H9 (cell line): ENCODE results near the gene INPP5B. TPM values are rescaled to one million over a fixed set of nuclear protein-coding genes. Genes with fewer than 3 reads are reported as not detected.

Experiments used
- DNase-seq: peaks from one replicate; pipeline ENCODE4 v3.0.0-alpha.2; 2017
- H2AFZ ChIP-seq: one replicate; pipeline ENCODE4 v1.6.1; 2013; ENCODE audit warnings: mild to moderate bottlenecking, low read length, control low read depth, moderate library complexity
- H2AK5ac ChIP-seq: 2 replicates; pipeline ENCODE4 v1.6.1; 2013; ENCODE audit warnings: low read length, control low read depth, mixed read lengths; ENCODE audit not compliant: insufficient read length
- H2BK120ac ChIP-seq: one replicate; pipeline ENCODE4 v1.6.1; 2013; ENCODE audit warnings: low read depth, mild to moderate bottlenecking, low read length, control low read depth, inconsistent platforms; ENCODE audit not compliant: poor library complexity, severe bottlenecking
- H2BK12ac ChIP-seq: 2 replicates; pipeline ENCODE4 v1.6.1; 2013; ENCODE audit warnings: low read length, control low read depth, mixed read lengths, low read depth; ENCODE audit not compliant: insufficient read length
- H2BK15ac ChIP-seq: 2 replicates; pipeline ENCODE4 v1.6.1; 2013; ENCODE audit warnings: low read depth, low read length, control low read depth
- H2BK20ac ChIP-seq: one replicate; pipeline ENCODE4 v1.6.1; 2013; ENCODE audit warnings: low read depth, mild to moderate bottlenecking, low read length, control low read depth, inconsistent platforms; ENCODE audit not compliant: poor library complexity, severe bottlenecking
- H2BK5ac ChIP-seq: 2 replicates; pipeline ENCODE4 v1.6.1; 2013; ENCODE audit warnings: low read length, control low read depth, mixed read lengths; ENCODE audit not compliant: insufficient read length
- H3K14ac ChIP-seq: 2 replicates; pipeline ENCODE4 v1.6.1; 2013; ENCODE audit warnings: low read length, control low read depth; ENCODE audit not compliant: insufficient read depth
- H3K18ac ChIP-seq: 2 replicates; pipeline ENCODE4 v1.6.1; 2013; ENCODE audit warnings: low read depth, mild to moderate bottlenecking, mixed read lengths, low read length, control low read depth; ENCODE audit not compliant: insufficient read length
- H3K23ac ChIP-seq: 2 replicates; pipeline ENCODE4 v1.6.1; 2013; ENCODE audit warnings: low read length, control low read depth, mixed read lengths, low read depth; ENCODE audit not compliant: insufficient read length
- H3K23me2 ChIP-seq: 2 replicates; pipeline ENCODE4 v1.6.1; 2013; ENCODE audit warnings: low read depth, mild to moderate bottlenecking, mixed read lengths, low read length, control low read depth; ENCODE audit not compliant: insufficient read length, poor library complexity, severe bottlenecking
- H3K27ac ChIP-seq: 2 replicates; pipeline ENCODE4 v1.5.1; 2013; ENCODE audit warnings: low read length, control low read depth, mixed read lengths, low read depth; ENCODE audit not compliant: insufficient read length
- H3K27me3 ChIP-seq: 2 replicates; pipeline ENCODE4 v1.6.1; 2013; ENCODE audit warnings: low read length, control low read depth, inconsistent platforms; ENCODE audit not compliant: insufficient read depth
- H3K4ac ChIP-seq: 2 replicates; pipeline ENCODE4 v1.6.1; 2013; ENCODE audit warnings: low read depth, mild to moderate bottlenecking, control low read depth, inconsistent platforms, low read length, moderate library complexity
- H3K4me1 ChIP-seq: 2 replicates; pipeline ENCODE4 v1.6.1; 2013; ENCODE audit warnings: low read length, control low read depth, inconsistent platforms; ENCODE audit not compliant: insufficient read depth
- H3K4me2 ChIP-seq: 2 replicates; pipeline ENCODE4 v1.6.1; 2013; ENCODE audit warnings: low read length, control low read depth, mixed read lengths; ENCODE audit not compliant: insufficient read length, insufficient read depth
- H3K56ac ChIP-seq: 2 replicates; pipeline ENCODE4 v1.6.1; 2013; ENCODE audit warnings: low read depth, mild to moderate bottlenecking, mixed read lengths, low read length, control low read depth; ENCODE audit not compliant: insufficient read length
- H3K79me1 ChIP-seq: 2 replicates; pipeline ENCODE4 v1.6.1; 2013; ENCODE audit warnings: low read depth, mild to moderate bottlenecking, moderate library complexity, low read length, control low read depth, inconsistent platforms; ENCODE audit not compliant: insufficient read depth, poor library complexity, severe bottlenecking
- H3K79me2 ChIP-seq: 2 replicates; pipeline ENCODE4 v1.6.1; 2013; ENCODE audit warnings: low read length, control low read depth, inconsistent platforms; ENCODE audit not compliant: insufficient read depth
- H3K9ac ChIP-seq: 2 replicates; pipeline ENCODE4 v1.6.1; 2013; ENCODE audit warnings: low read length, control low read depth, mixed read lengths; ENCODE audit not compliant: insufficient read length; ENCODE audit errors: extremely low read depth
- H3K9me3 ChIP-seq: one replicate; pipeline ENCODE4 v1.6.1; 2013; ENCODE audit warnings: low read depth, low read length, inconsistent platforms; ENCODE audit not compliant: control insufficient read depth
- H3T11ph ChIP-seq: one replicate; pipeline ENCODE4 v1.6.1; 2013; ENCODE audit warnings: mild to moderate bottlenecking, low read length, control low read depth, inconsistent platforms
- H4K20me1 ChIP-seq: one replicate; pipeline ENCODE4 v1.6.1; 2013; ENCODE audit not compliant: control insufficient read depth, insufficient read length, insufficient read depth
- H4K5ac ChIP-seq: 2 replicates; pipeline ENCODE4 v1.6.1; 2013; ENCODE audit warnings: low read depth, mild to moderate bottlenecking, mixed read lengths, low read length, control low read depth; ENCODE audit not compliant: insufficient read length
- H4K8ac ChIP-seq: replicated peaks from 2 replicates; pipeline ENCODE4 v1.6.1; 2013; ENCODE audit warnings: low read length, control low read depth, mixed read lengths, low read depth; ENCODE audit not compliant: insufficient read length
- H4K91ac ChIP-seq: 2 replicates; pipeline ENCODE4 v1.6.1; 2013; ENCODE audit warnings: low read depth, mild to moderate bottlenecking, moderate library complexity, mixed read lengths, low read length, control low read depth; ENCODE audit not compliant: insufficient read length
- H3K27ac Mint-ChIP-seq, 3 experiments: 2 replicates in 2 of 3; 3 replicates in 1 of 3; pipeline ENCODE4 v1.8.0; 2020 to 2021; ENCODE audit warnings: mixed read lengths in 3 of 3, mild to moderate bottlenecking in 1 of 3, moderate library complexity in 1 of 3
- H3K27me3 Mint-ChIP-seq: 2 replicates; pipeline ENCODE4 v1.8.0; 2021; ENCODE audit warnings: low read depth, mild to moderate bottlenecking, moderate library complexity, mixed read lengths
- H3K36me3 Mint-ChIP-seq, 3 experiments: 2 replicates in 2 of 3; 3 replicates in 1 of 3; pipeline ENCODE4 v1.8.0; 2020 to 2021; ENCODE audit warnings: low read depth in 3 of 3, mixed read lengths in 3 of 3; ENCODE audit not compliant: insufficient read depth in 1 of 3
- H3K4me1 Mint-ChIP-seq, 2 experiments: 2 replicates each; pipeline ENCODE4 v1.8.0; 2020; ENCODE audit warnings: mixed read lengths in 2 of 2
- H3K4me3 Mint-ChIP-seq, 2 experiments: 2 replicates in 1 of 2; 3 replicates in 1 of 2; pipeline ENCODE4 v1.8.0; 2020 to 2021; ENCODE audit warnings: mild to moderate bottlenecking in 2 of 2, mixed read lengths in 2 of 2, moderate library complexity in 1 of 2
- H3K9me3 Mint-ChIP-seq, 2 experiments: 2 replicates in 1 of 2; 3 replicates in 1 of 2; pipeline ENCODE4 v1.8.0; 2020; ENCODE audit warnings: mild to moderate bottlenecking in 2 of 2, mixed read lengths in 2 of 2, moderate library complexity in 1 of 2
- WGBS: extraction: QIAGEN DNeasy Blood & Tissue Kit; methylation state at CpG from one replicate; pipeline ENCODE4 v1.1.7; 2013; ENCODE audit warnings: missing lambda C conversion rate, low lambda C conversion rate, mixed read lengths; ENCODE audit not compliant: insufficient read length; ENCODE audit errors: extremely low coverage; 5-methylcytosine and 5-hydroxymethylcytosine counted together
- total RNA-seq: library from RNA; stranded (reverse); gene quantifications from 2 replicates; pipeline ENCODE4 v1.2.1, GENCODE V29; 2021
- TF ChIP-seq, protein P1 (sequence below): fragments of 200-600 bp; sonication (generic); conservative IDR thresholded peaks from 3 replicates; pipeline ENCODE4 v1.8.0; 2021; ENCODE audit warnings: antibody characterized with exemption, mild to moderate bottlenecking

INPP5B gene
- total RNA-seq, 1 experiment from 2014 or later = 28.2 TPM

DNA sequence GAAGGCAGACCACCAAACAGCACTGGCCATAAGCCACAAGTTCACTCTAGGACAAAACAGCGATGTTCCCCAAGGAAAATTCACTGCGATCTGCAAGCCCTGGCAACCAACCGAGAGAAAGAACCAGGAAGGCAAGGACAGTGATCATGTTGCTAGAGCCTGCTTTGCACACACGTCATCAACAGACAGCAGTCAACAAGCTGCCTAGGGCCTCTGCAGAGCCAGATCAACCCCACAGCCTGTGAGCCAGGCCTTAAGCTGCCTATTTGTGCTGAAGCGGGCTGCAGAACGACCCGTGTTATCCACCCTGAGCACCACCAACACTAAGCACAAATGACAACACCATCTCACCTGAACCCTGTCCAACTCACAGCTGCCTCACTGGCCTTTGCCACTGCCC, 132.6 kb downstream of the INPP5B start:
- Histone ChIP-seq H4K20me1 (no peaks in the 10 kb centered on the region), H3K23me2 (no peaks in the 10 kb centered on the region), H2BK120ac (no peak overlapping the region), H3T11ph (no peak overlapping the region), H3K23ac (no peak overlapping the region), H3K14ac (no peak overlapping the region), H4K8ac (no peak overlapping the region), H2AK5ac (no peak overlapping the region), H2BK15ac (no peak overlapping the region), H2AFZ (no peak overlapping the region), H2BK5ac (no peak overlapping the region), H3K27me3 (no peaks in the 10 kb centered on the region), H3K4ac (no peak overlapping the region), H3K18ac (no peak overlapping the region), H4K5ac (no peak overlapping the region), H4K91ac (no peak overlapping the region), H3K4me1 (no peaks in the 10 kb centered on the region), H3K79me1 (no peaks in the 10 kb centered on the region), H3K27ac (no peak overlapping the region), H3K9me3 (no peaks in the 10 kb centered on the region), H3K79me2 (no peaks in the 10 kb centered on the region), H3K56ac (no peak overlapping the region), H2BK20ac (no peak overlapping the region), H2BK12ac (no peak overlapping the region), H3K9ac (no peak overlapping the region), H3K4me2 (no peak overlapping the region)
- H3K27ac Mint-ChIP-seq = peak overlapping the region in 2 of 3 experiments; percentile 15 to 61; a peak in 2 of 7 replicates
- DNase-seq = no peak
- TF ChIP-seq, protein P1, sequence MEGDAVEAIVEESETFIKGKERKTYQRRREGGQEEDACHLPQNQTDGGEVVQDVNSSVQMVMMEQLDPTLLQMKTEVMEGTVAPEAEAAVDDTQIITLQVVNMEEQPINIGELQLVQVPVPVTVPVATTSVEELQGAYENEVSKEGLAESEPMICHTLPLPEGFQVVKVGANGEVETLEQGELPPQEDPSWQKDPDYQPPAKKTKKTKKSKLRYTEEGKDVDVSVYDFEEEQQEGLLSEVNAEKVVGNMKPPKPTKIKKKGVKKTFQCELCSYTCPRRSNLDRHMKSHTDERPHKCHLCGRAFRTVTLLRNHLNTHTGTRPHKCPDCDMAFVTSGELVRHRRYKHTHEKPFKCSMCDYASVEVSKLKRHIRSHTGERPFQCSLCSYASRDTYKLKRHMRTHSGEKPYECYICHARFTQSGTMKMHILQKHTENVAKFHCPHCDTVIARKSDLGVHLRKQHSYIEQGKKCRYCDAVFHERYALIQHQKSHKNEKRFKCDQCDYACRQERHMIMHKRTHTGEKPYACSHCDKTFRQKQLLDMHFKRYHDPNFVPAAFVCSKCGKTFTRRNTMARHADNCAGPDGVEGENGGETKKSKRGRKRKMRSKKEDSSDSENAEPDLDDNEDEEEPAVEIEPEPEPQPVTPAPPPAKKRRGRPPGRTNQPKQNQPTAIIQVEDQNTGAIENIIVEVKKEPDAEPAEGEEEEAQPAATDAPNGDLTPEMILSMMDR = no peak
- H3K27me3 Mint-ChIP-seq = no peaks in the 10 kb centered on the region
- H3K4me1 Mint-ChIP-seq = peaks cover 3 to 13% of the 10 kb centered on the region in 2 experiments; a peak in 3 of 4 replicates
- H3K4me3 Mint-ChIP-seq = no peak overlapping the region
- WGBS = no CpG with 5 or more reads among the region's 7 CpGs
- peaks cover 6 to 47% (median 26%) of the 10 kb centered on the region in 3 experiments; a peak in 6 of 7 replicates for H3K36me3 Mint-ChIP-seq
- H3K9me3 Mint-ChIP-seq = no peaks in the 10 kb centered on the region
